ENCODE results near the gene TAF1C. TPM values are rescaled to one million over a fixed set of nuclear protein-coding genes. Genes with fewer than 3 reads are reported as not detected.

TAF1C gene
- total RNA-seq, 3 donors from 2014 or later = 71.6 to 78.6 (median 74.4) TPM

Other genes with a start within 250 kb of the TAF1C start
- gene OSGIN1, start 233.8 kb downstream of the TAF1C start, total RNA-seq = 1 to 10 TPM in 1 of 3 donors, under 1 TPM in 2; 0.63 to 1.9 (median 0.92) TPM
- gene NECAB2, start 218.8 kb downstream of the TAF1C start, total RNA-seq = not detected
- gene SLC38A8, start 144.3 kb downstream of the TAF1C start, total RNA-seq = not detected
- 10 to 100 TPM; 44.9 to 52.8 (median 49.2) TPM for gene MBTPS1, start 70.1 kb downstream of the TAF1C start, total RNA-seq
- gene HSDL1, start 41.9 kb downstream of the TAF1C start, total RNA-seq = 10 to 100 TPM; 13.7 to 15.6 (median 14.4) TPM
- not detected for gene DNAAF1, start 41.7 kb downstream of the TAF1C start, total RNA-seq
- under 1 TPM in 2 of 3 donors, not detected in 1; 0.10 to 0.11 TPM for gene ADAD2, start 4.1 kb upstream of the TAF1C start, total RNA-seq
- gene KCNG4, start 53.0 kb upstream of the TAF1C start, total RNA-seq = not detected
- gene WFDC1, start 107.8 kb upstream of the TAF1C start, total RNA-seq = not detected
- not detected for gene ATP2C2, start 181.5 kb upstream of the TAF1C start, total RNA-seq

Measured in activated T-cell treated with anti-CD3 and anti-CD28 coated beads, Interleukin-2, amount 50 U/mL, for 4 hours (primary cell).